ENCODE measurements around the gene FXYD3. TPM values are rescaled to one million over a fixed set of nuclear protein-coding genes. Genes with fewer than 3 reads are reported as not detected.
A peak's percentile ranks its signal among the peaks of the same experiment; 100 is the strongest.

Gene FXYD3
- total RNA-seq, 6 experiments from 2014 or later, result 1.0 TPM; not detected in 5

- ATAC-seq, result peak in 1 of 4 donors; percentile 5
- Histone ChIP-seq H3K27ac (no peak overlapping the region), H3K4me1 (no peaks in the 10 kb centered on the region), H3K9me3 (no peaks in the 10 kb centered on the region), H3K36me3 (no peaks in the 10 kb centered on the region), H3K27me3 (no peaks in the 10 kb centered on the region), H3K4me3 (no peak overlapping the region)
- 82% methylated on average over 5 of the region's 11 CpGs for WGBS (ENCODE audit: insufficient coverage, low coverage, low lambda C conversion rate, missing lambda C conversion rate)
- DNase-seq, result no peak
- intact Hi-C loops (cut with DNase I), result no loop called here
- TF ChIP-seq CTCF (IDR thresholded peaks at IDR 0.05) (no peak), POLR2A (IDR thresholded peaks at IDR 0.05) (no peak)
These were observed 11.3 kb upstream of the FXYD3 start for GRCh38 chr19:35104361-35104760.

DNA sequence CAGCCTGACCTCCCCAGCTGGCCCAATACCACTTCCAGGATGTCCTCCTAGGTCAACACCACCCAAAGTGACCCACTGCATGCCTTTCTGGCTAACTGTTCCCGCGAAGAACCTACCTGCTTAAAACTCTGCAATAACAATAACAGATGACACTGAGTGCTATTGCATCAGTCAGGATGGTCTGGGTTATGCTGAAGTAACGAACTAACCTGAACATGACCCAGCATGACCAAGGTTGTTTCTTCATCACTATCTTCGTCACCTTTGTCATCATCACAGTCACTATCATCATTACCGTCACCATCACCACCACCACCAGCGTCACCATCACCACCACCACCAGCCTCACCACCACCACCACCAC, 10.6 kb upstream of the FXYD3 start:
- H3K4me1 ChIP-seq, result no peaks in the 10 kb centered on the region
- ATAC-seq, result no peak
- H3K27me3 ChIP-seq, result no peaks in the 10 kb centered on the region
- H3K4me3 ChIP-seq, result no peak overlapping the region
- no peaks in the 10 kb centered on the region for H3K36me3 ChIP-seq
- no peak for DNase-seq
- 89% methylated on average over 3 of the region's 6 CpGs for WGBS (ENCODE audit: insufficient coverage, low coverage, low lambda C conversion rate, missing lambda C conversion rate)
- intact Hi-C loops (cut with DNase I), result no loop called here
- no peak overlapping the region for H3K27ac ChIP-seq
- TF ChIP-seq CTCF (IDR thresholded peaks at IDR 0.05), result no peak
- no peak for TF ChIP-seq POLR2A (IDR thresholded peaks at IDR 0.05)
- no peaks in the 10 kb centered on the region for H3K9me3 ChIP-seq

DNA sequence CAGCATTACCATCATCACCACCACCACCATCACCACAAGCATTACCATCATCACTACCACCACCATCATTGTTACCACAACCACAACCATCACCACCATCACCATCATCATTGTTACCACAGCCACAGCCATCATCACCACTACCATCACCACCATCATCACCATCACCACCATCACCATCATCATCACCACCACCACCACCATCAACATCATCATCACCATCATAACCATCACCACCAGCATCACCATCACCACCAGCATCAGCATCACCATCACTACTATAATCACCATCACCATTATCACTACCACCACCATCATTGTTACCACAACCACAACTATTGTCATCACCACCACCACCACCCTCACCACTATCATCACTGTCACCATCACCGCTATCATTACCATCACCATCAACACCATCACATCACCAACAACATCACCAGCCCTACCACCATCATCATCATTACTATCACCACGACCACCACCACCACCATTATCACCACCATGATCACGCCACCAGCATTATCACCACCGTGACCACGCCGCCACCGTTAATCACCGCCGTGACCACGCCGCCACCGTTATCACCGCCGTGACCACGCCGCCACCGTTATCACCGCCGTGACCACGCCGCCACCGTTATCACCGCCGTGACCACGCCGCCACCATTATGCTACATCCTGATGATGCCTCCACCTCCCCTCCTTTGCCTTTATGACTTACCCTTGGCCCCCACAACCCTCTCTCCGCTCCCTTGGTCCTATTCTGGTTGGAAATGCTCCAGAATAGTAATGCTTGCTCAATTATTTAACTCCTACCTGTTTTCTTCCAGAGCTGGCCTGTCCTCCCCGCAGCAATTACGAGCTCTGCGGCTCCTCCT, 10.0 kb upstream of the FXYD3 start:
- TF ChIP-seq POLR2A (IDR thresholded peaks at IDR 0.05), result no peak
- no peak for TF ChIP-seq CTCF (IDR thresholded peaks at IDR 0.05)
- H3K9me3 ChIP-seq, result no peaks in the 10 kb centered on the region
- WGBS (ENCODE audit: insufficient coverage, low coverage, low lambda C conversion rate, missing lambda C conversion rate), result 86% methylated on average over 30 of the region's 30 CpGs
- H3K36me3 ChIP-seq, result no peaks in the 10 kb centered on the region
- DNase-seq (no peak), ATAC-seq (no peak)
- H3K4me1 ChIP-seq, result no peaks in the 10 kb centered on the region
- no peaks in the 10 kb centered on the region for H3K27me3 ChIP-seq
- H3K27ac ChIP-seq, result no peak overlapping the region
- intact Hi-C loops (cut with DNase I), result no loop called here
- H3K4me3 ChIP-seq, result no peak overlapping the region

GRCh38 chr19:35106291-35106583, 9.4 kb upstream of the FXYD3 start:
- Histone ChIP-seq H3K27ac (no peak overlapping the region), H3K36me3 (no peaks in the 10 kb centered on the region), H3K9me3 (no peaks in the 10 kb centered on the region), H3K4me3 (no peak overlapping the region), H3K4me1 (no peaks in the 10 kb centered on the region), H3K27me3 (no peaks in the 10 kb centered on the region)
- DNase-seq (no peak), ATAC-seq (no peak)
- no CpG with 5 or more reads among the region's 9 CpGs for WGBS (ENCODE audit: insufficient coverage, low coverage, low lambda C conversion rate, missing lambda C conversion rate)
- intact Hi-C loops (cut with DNase I), result no loop called here
- TF ChIP-seq POLR2A (IDR thresholded peaks at IDR 0.05) (no peak), CTCF (IDR thresholded peaks at IDR 0.05) (no peak)

Measured in right lobe of liver (tissue), 6 donors.